ENCODE results near the gene GLT8D2. TPM values are rescaled to one million over a fixed set of nuclear protein-coding genes. Genes with fewer than 3 reads are reported as not detected.

The GLT8D2 gene
- total and polyA plus RNA-seq, 2 donors (not counting 3 experiments of a cell fraction or from before 2014, with no cell fraction given), result 1.7 to 2.6 TPM

GRCh38 chr12:104072099-104072498 is 22.1 kb upstream of the GLT8D2 start:
- no peak overlapping the region for H3K4me3 ChIP-seq (replicated peaks in 1 of 3; ENCODE audit: insufficient read depth in 1 of 3, low read depth in 1 of 3, low read length in 3 of 3)
- no peak overlapping the region for H3K9ac ChIP-seq (replicated peaks; ENCODE audit: extremely low read depth, insufficient read depth, low read length)
- intact Hi-C loops (cut with micrococcal nuclease), result no loop called here
- H3K4me2 ChIP-seq (ENCODE audit: insufficient read depth, low read length), result no peak overlapping the region
- no peaks in the 10 kb centered on the region for H3K9me1 ChIP-seq (replicated peaks; ENCODE audit: control insufficient read depth, extremely low read depth, insufficient read depth, low read length)
- dilution Hi-C loops (cut with MboI; ENCODE audit: extremely low pct_ligation_motif_present, low sequenced_read_pairs), result no loop called here
- no peak for DNase-seq (ENCODE audit: low read depth, low spot score)
- no peaks in the 10 kb centered on the region for H3K27me3 ChIP-seq (ENCODE audit: control insufficient read depth in 2 of 2, insufficient read depth in 2 of 2, low read length in 2 of 2)
- no peak for FAIRE-seq
- H3K9me3 ChIP-seq (replicated peaks; ENCODE audit: control insufficient read depth, insufficient read depth, low read length), result no peaks in the 10 kb centered on the region
- ChIA-PET CTCF (no interaction called here), POLR2A (no interaction called here)
- no peak overlapping the region for H3K27ac ChIP-seq (ENCODE audit: insufficient read depth, low read depth, low read length)
- peaks cover 8% of the 10 kb centered on the region for H3K79me2 ChIP-seq (ENCODE audit: control insufficient read depth, insufficient read depth, low read length)
- no peak for TF ChIP-seq JUN (IDR thresholded peaks at IDR 0.05; ENCODE audit: borderline replicate concordance, insufficient read depth, insufficient read length, low read depth)
- no peak for TF ChIP-seq POLR2AphosphoS5 (IDR thresholded peaks at IDR 0.05; ENCODE audit: insufficient read depth, low read depth, low read length)
- no peak for TF ChIP-seq EZH2 (IDR thresholded peaks at IDR 0.05; ENCODE audit: borderline replicate concordance, low read depth, low read length, severe bottlenecking)
- no peak for TF ChIP-seq CTCF (IDR thresholded peaks at IDR 0.05; ENCODE audit: extremely low read depth in 1 of 2, insufficient read depth in 1 of 2, low read depth in 1 of 2, low read length in 2 of 2)
- TF ChIP-seq GATA2 (IDR thresholded peaks at IDR 0.05; ENCODE audit: insufficient read depth, insufficient read length, low read depth, low read length), result no peak
- no TSS peak for BruUV-seq (replicated peaks)
- no peaks in the 10 kb centered on the region for H3K4me1 ChIP-seq (ENCODE audit: control insufficient read depth, extremely low read depth, insufficient read depth, low read length)
- peaks cover 0 to 2% of the 10 kb centered on the region in 2 experiments for H3K36me3 ChIP-seq (ENCODE audit: control insufficient read depth in 2 of 2, extremely low read depth in 1 of 2, insufficient read depth in 2 of 2, low read length in 2 of 2)
- no peaks in the 10 kb centered on the region for H4K20me1 ChIP-seq (replicated peaks; ENCODE audit: control insufficient read depth, extremely low read depth, insufficient read depth, low read length)
- H2AFZ ChIP-seq (ENCODE audit: low read depth, low read length), result no peak overlapping the region

Measured in endothelial cell of umbilical vein (primary cell).